Prostate gland (tissue), 2 donors: ENCODE results near the gene PYGO1. TPM values are rescaled to one million over a fixed set of nuclear protein-coding genes. Genes with fewer than 3 reads are reported as not detected.

ENCODE experiments used
- DNase-seq: peaks from one replicate; pipeline ENCODE4 v3.0.0-alpha.2; 2019; ENCODE audit warnings: low spot score
- H3K27ac ChIP-seq, 2 donors: fragments of 200-600 bp; sonication (generic); 2 replicates each; pipeline ENCODE4 v1.5.1; 2017 to 2019
- H3K27me3 ChIP-seq: fragments of 200-600 bp; sonication (generic); replicated peaks from 2 replicates; pipeline ENCODE4 v1.5.1; 2019; ENCODE audit not compliant: insufficient read depth
- H3K36me3 ChIP-seq, 2 donors: fragments of 200-600 bp; sonication (generic); 1 replicate in 1 of 2; 2 replicates in 1 of 2; pipeline versions ENCODE4 v1.5.1 to v1.8.1; 2017 to 2019
- H3K4me1 ChIP-seq: fragments of 200-600 bp; sonication (generic); replicated peaks from 2 replicates; pipeline ENCODE4 v1.5.1; 2019
- H3K4me3 ChIP-seq, 2 donors: fragments of 200-600 bp; sonication (generic); 2 replicates each; pipeline ENCODE4 v1.5.1; 2017 to 2019
- H3K9me3 ChIP-seq: fragments of 200-600 bp; sonication (generic); 2 replicates; pipeline ENCODE4 v1.5.1; 2017
- CTCF ChIP-seq, 4 experiments: fragments of 200-600 bp in 2 of 4; fragments of 450-650 bp in 2 of 4; sonication (generic) in 2 of 4; IDR thresholded peaks; 1 replicate in 3 of 4; 2 replicates in 1 of 4; pipeline ENCODE4 v1.5.1; 2016 to 2019; ENCODE audit warnings: antibody characterized with exemption in 4 of 4, mild to moderate bottlenecking in 2 of 4, moderate library complexity in 2 of 4
- POLR2A ChIP-seq: fragments of 450-650 bp; IDR thresholded peaks from one replicate; pipeline ENCODE4 v1.6.1; 2016; ENCODE audit warnings: antibody characterized with exemption, mild to moderate bottlenecking
- POLR2AphosphoS5 ChIP-seq: sonication (generic); formaldehyde crosslinking; IDR thresholded peaks from one replicate; pipeline ENCODE4 v1.6.1; 2017; ENCODE audit warnings: antibody characterized with exemption
- WGBS: methylation state at CpG from one replicate; pipeline ENCODE4 v1.1.5; 2018; 5-methylcytosine and 5-hydroxymethylcytosine counted together
- intact Hi-C: fragments of 100-400 bp; cut with DNase I; formaldehyde crosslinking; loops from one replicate; pipeline ENCODE4 v1.14.2; 2022
- total RNA-seq, 2 donors: library from RNA; depleted of rRNA; stranded (reverse); fragments of >200 nt; gene quantifications; one replicate each; pipeline ENCODE4 v1.1.0, GENCODE V29; 2016

The PYGO1 gene
- total RNA-seq, 2 donors from 2014 or later: 7.2 to 12.3 TPM

- WGBS: 98% methylated on average over 2 of the region's 2 CpGs
- H3K36me3 ChIP-seq: no peaks in the 10 kb centered on the region
- H3K27ac ChIP-seq: no peak overlapping the region
- no peaks in the 10 kb centered on the region for H3K27me3 ChIP-seq
- TF ChIP-seq POLR2AphosphoS5 (no peak), CTCF (IDR thresholded peaks at IDR 0.05) (no peak), POLR2A (no peak)
- no peaks in the 10 kb centered on the region for H3K9me3 ChIP-seq
- no peaks in the 10 kb centered on the region for H3K4me1 ChIP-seq
- H3K4me3 ChIP-seq: no peak overlapping the region
- intact Hi-C loops: no loop called here
- no peak for DNase-seq
These were observed 40.2 kb upstream of the PYGO1 start for GRCh38 chr15:55628369-55628730.

- Histone ChIP-seq H3K27ac (no peak overlapping the region), H3K4me1 (no peaks in the 10 kb centered on the region), H3K4me3 (no peak overlapping the region), H3K36me3 (no peaks in the 10 kb centered on the region), H3K27me3 (no peaks in the 10 kb centered on the region), H3K9me3 (no peaks in the 10 kb centered on the region)
- 84% methylated on average over 7 of the region's 7 CpGs for WGBS
- intact Hi-C loops: no loop called here
- DNase-seq: no peak
- TF ChIP-seq POLR2A (no peak), CTCF (IDR thresholded peaks at IDR 0.05) (no peak), POLR2AphosphoS5 (no peak)
These were observed 39.7 kb upstream of the PYGO1 start for GRCh38 chr15:55627730-55628368.

- H3K27ac ChIP-seq: no peak overlapping the region
- 81% methylated on average over 6 of the region's 6 CpGs for WGBS
- intact Hi-C loops: no loop called here
These were observed 31.6 kb upstream of the PYGO1 start for GRCh38 chr15:55619783-55620182.

GRCh38 chr15:55618387-55618786 is 30.2 kb upstream of the PYGO1 start:
- H3K27ac ChIP-seq: no peak overlapping the region
- intact Hi-C loops: no loop called here
- TF ChIP-seq POLR2AphosphoS5 (no peak), POLR2A (no peak), CTCF (IDR thresholded peaks at IDR 0.05) (no peak)
- 70% methylated on average over 4 of the region's 4 CpGs for WGBS
- H3K4me3 ChIP-seq: no peak overlapping the region
- no peaks in the 10 kb centered on the region for H3K4me1 ChIP-seq
- H3K36me3 ChIP-seq: no peaks in the 10 kb centered on the region
- no peaks in the 10 kb centered on the region for H3K27me3 ChIP-seq
- DNase-seq: no peak
- H3K9me3 ChIP-seq: no peaks in the 10 kb centered on the region

More at GRCh38 chr15:55619783-55620182, 31.6 kb upstream of the PYGO1 start:
- H3K9me3 ChIP-seq: no peaks in the 10 kb centered on the region
- H3K4me1 ChIP-seq: no peaks in the 10 kb centered on the region
- TF ChIP-seq POLR2AphosphoS5 (no peak), CTCF (IDR thresholded peaks at IDR 0.05) (no peak), POLR2A (no peak)
- H3K27me3 ChIP-seq: no peaks in the 10 kb centered on the region
- no peak overlapping the region for H3K4me3 ChIP-seq
- no peaks in the 10 kb centered on the region for H3K36me3 ChIP-seq
- DNase-seq: no peak

GRCh38 chr15:55615445-55615844 is 27.3 kb upstream of the PYGO1 start:
- H3K4me1 ChIP-seq: no peaks in the 10 kb centered on the region
- H3K9me3 ChIP-seq: no peaks in the 10 kb centered on the region
- intact Hi-C loops: no loop called here
- DNase-seq: no peak
- no peak overlapping the region for H3K27ac ChIP-seq
- no peaks in the 10 kb centered on the region for H3K27me3 ChIP-seq
- no peak overlapping the region for H3K4me3 ChIP-seq
- H3K36me3 ChIP-seq: no peaks in the 10 kb centered on the region
- TF ChIP-seq POLR2AphosphoS5: no peak
- no peak for TF ChIP-seq CTCF (IDR thresholded peaks at IDR 0.05)
- no peak for TF ChIP-seq POLR2A
- 38% methylated on average over 1 of the region's 1 CpG for WGBS
